ENCODE measurements around the gene OSBPL8. TPM values are rescaled to one million over a fixed set of nuclear protein-coding genes. Genes with fewer than 3 reads are reported as not detected.

Gene OSBPL8
- total RNA-seq, 2 experiments from 2014 or later: 25.0 to 61.3 TPM

DNA sequence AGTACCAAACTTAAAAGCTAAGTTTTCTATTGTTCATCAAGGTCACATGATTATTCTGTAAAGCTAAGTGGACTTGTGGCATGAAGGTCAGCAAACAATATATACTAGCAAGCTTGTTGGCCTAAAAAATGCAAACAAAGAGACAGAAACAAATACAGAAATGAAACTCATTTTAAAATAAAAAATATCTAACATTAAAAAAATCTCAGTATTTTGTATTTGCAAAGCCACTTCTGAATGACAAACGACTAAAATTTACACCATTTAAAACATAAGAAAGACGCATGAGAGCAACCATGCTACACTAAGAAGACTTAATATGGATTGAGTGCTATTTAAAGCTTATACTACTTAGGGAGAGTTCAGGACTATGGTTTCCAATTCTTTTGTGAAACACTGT lies 138.5 kb downstream of the OSBPL8 start:
- BruUV-seq (replicated peaks): no TSS peak
- no peak overlapping the region for H3K4me3 ChIP-seq (ENCODE audit: low read depth, low read length, poor library complexity, severe bottlenecking)
- no peaks in the 10 kb centered on the region for H3K79me2 ChIP-seq (ENCODE audit: insufficient read depth, low read depth, low read length)
- H3K9me3 ChIP-seq (ENCODE audit: low read length): peaks cover 20% of the 10 kb centered on the region
- no peak overlapping the region for H3K4me2 ChIP-seq (ENCODE audit: low read length)
- DNase-seq (ENCODE audit: low spot score): no peak
- H3K36me3 ChIP-seq (ENCODE audit: insufficient read depth, low read length): no peaks in the 10 kb centered on the region; the same call in 1 of the 2 replicates
- ChIA-PET POLR2A (interaction anchor here (0.6 to 1.0 kb wide), 2 partner anchors 17 to 21 kb away, joined by 3 read pairs; no protein-coding TSS in a partner anchor), CTCF (ENCODE audit: unreplicated experiment) (interaction anchor here (0.5 kb wide), 1 partner anchor 13 kb away, joined by 5 read pairs; no protein-coding TSS in a partner anchor)
- no peak overlapping the region for H3K27ac ChIP-seq (ENCODE audit: low read depth, low read length, poor library complexity, severe bottlenecking)
- H3K9me2 ChIP-seq (ENCODE audit: insufficient read depth, low read length): no peaks in the 10 kb centered on the region
- TF ChIP-seq, protein P1, sequence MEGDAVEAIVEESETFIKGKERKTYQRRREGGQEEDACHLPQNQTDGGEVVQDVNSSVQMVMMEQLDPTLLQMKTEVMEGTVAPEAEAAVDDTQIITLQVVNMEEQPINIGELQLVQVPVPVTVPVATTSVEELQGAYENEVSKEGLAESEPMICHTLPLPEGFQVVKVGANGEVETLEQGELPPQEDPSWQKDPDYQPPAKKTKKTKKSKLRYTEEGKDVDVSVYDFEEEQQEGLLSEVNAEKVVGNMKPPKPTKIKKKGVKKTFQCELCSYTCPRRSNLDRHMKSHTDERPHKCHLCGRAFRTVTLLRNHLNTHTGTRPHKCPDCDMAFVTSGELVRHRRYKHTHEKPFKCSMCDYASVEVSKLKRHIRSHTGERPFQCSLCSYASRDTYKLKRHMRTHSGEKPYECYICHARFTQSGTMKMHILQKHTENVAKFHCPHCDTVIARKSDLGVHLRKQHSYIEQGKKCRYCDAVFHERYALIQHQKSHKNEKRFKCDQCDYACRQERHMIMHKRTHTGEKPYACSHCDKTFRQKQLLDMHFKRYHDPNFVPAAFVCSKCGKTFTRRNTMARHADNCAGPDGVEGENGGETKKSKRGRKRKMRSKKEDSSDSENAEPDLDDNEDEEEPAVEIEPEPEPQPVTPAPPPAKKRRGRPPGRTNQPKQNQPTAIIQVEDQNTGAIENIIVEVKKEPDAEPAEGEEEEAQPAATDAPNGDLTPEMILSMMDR (conservative IDR thresholded peaks at IDR 0.05; ENCODE audit: low read length): no peak
- TF ChIP-seq EZH2phosphoT487 (IDR thresholded peaks at IDR 0.05; ENCODE audit: borderline replicate concordance, low read depth, low read length): no peak
- intact Hi-C loops (cut with micrococcal nuclease; ENCODE audit: unreplicated experiment): no loop called here
- no peak overlapping the region for H2AFZ ChIP-seq (ENCODE audit: low read length)
- no peaks in the 10 kb centered on the region for H3K4me1 ChIP-seq (ENCODE audit: insufficient read depth, low read length, poor library complexity, severe bottlenecking)
- H4K20me1 ChIP-seq (ENCODE audit: insufficient read depth, low read length): no peaks in the 10 kb centered on the region

DNA sequence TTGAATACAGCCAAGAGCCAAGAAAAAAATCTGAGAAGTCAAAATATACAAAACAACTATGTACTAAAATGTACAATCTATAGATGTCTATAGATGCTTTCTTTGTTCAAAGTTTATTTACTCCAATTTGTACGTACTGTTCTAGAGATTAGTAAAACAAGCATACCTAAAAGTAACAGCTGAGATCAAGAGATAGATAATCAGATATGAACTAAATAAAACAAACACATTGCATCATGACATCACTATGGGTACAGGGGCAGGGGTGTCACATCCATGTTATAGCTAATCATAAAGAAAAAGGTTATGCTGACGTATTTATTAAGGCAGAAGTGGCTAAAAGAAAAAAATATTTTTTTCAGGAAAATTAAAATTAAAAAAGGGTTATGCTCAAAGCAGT lies 139.3 kb downstream of the OSBPL8 start:
- CTCF ChIA-PET (ENCODE audit: unreplicated experiment): no interaction called here

DNA sequence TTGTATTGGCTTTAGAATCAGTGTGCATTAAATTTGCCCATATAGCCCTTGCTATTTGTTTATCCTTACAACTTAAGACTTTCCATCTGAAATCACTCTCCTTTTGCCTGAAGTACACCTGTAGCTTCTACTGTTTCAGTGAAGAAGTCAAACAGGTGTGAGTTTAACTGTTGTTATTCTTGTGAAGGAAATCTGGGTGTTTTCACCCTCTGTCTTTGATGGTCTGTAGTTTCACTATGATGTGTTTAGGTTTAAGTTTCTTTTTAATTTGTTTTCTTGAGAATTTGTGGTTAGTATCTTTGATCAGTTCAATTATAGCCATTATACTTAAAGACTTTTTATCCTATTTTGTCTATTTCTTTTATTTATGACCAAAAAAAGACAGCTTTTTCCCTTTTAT lies 142.5 kb downstream of the OSBPL8 start:
- ChIA-PET CTCF (ENCODE audit: unreplicated experiment) (no interaction called here), POLR2A (interaction anchor here (0.7 kb wide), 1 partner anchor 954 kb away, joined by 3 read pairs; no protein-coding TSS in a partner anchor)
- no peak for TF ChIP-seq EZH2phosphoT487 (IDR thresholded peaks at IDR 0.05; ENCODE audit: borderline replicate concordance, low read depth, low read length)
- TF ChIP-seq, protein P1 (conservative IDR thresholded peaks at IDR 0.05; ENCODE audit: low read length): no peak
- Histone ChIP-seq H3K27ac (ENCODE audit: low read depth, low read length, poor library complexity, severe bottlenecking) (no peak overlapping the region), H3K4me3 (ENCODE audit: low read depth, low read length, poor library complexity, severe bottlenecking) (no peak overlapping the region), H3K79me2 (ENCODE audit: insufficient read depth, low read depth, low read length) (no peaks in the 10 kb centered on the region), H3K9me2 (ENCODE audit: insufficient read depth, low read length) (no peaks in the 10 kb centered on the region), H4K20me1 (ENCODE audit: insufficient read depth, low read length) (no peaks in the 10 kb centered on the region), H3K4me1 (ENCODE audit: insufficient read depth, low read length, poor library complexity, severe bottlenecking) (no peaks in the 10 kb centered on the region), H3K4me2 (ENCODE audit: low read length) (no peak overlapping the region), H2AFZ (ENCODE audit: low read length) (no peak overlapping the region), H3K9me3 (ENCODE audit: low read length) (no peaks in the 10 kb centered on the region), H3K36me3 (ENCODE audit: insufficient read depth, low read length) (no peaks in the 10 kb centered on the region)
- no peak for DNase-seq (ENCODE audit: low spot score)
- intact Hi-C loops (cut with micrococcal nuclease; ENCODE audit: unreplicated experiment): no loop called here
- BruUV-seq (replicated peaks): no TSS peak

More for the DNA sequence above, 139.3 kb downstream of the OSBPL8 start:
- no peak for TF ChIP-seq EZH2phosphoT487 (IDR thresholded peaks at IDR 0.05; ENCODE audit: borderline replicate concordance, low read depth, low read length)
- TF ChIP-seq, protein P1 (conservative IDR thresholded peaks at IDR 0.05; ENCODE audit: low read length): no peak
- Histone ChIP-seq H3K27ac (ENCODE audit: low read depth, low read length, poor library complexity, severe bottlenecking) (no peak overlapping the region), H3K36me3 (ENCODE audit: insufficient read depth, low read length) (no peaks in the 10 kb centered on the region; the same call in 1 of the 2 replicates), H3K4me1 (ENCODE audit: insufficient read depth, low read length, poor library complexity, severe bottlenecking) (no peaks in the 10 kb centered on the region), H3K4me2 (ENCODE audit: low read length) (no peak overlapping the region), H3K79me2 (ENCODE audit: insufficient read depth, low read depth, low read length) (no peaks in the 10 kb centered on the region), H3K9me3 (ENCODE audit: low read length) (peaks cover 11% of the 10 kb centered on the region; the same call in 1 of the 2 replicates), H3K4me3 (ENCODE audit: low read depth, low read length, poor library complexity, severe bottlenecking) (no peak overlapping the region), H3K9me2 (ENCODE audit: insufficient read depth, low read length) (no peaks in the 10 kb centered on the region), H4K20me1 (ENCODE audit: insufficient read depth, low read length) (no peaks in the 10 kb centered on the region), H2AFZ (ENCODE audit: low read length) (no peak overlapping the region)
- BruUV-seq (replicated peaks): no TSS peak
- DNase-seq (ENCODE audit: low spot score): no peak
- intact Hi-C loops (cut with micrococcal nuclease; ENCODE audit: unreplicated experiment): no loop called here
- POLR2A ChIA-PET: interaction anchor here (1.0 kb wide), 1 partner anchor 17 kb away, joined by 3 read pairs; no protein-coding TSS in a partner anchor
